OCI-LY1 (cell line): ENCODE results near the gene PRDX1.
"Not testable (repeated sequence)": the region's sequence is repeated elsewhere in the genome, so short reads cannot be mapped to it uniquely, and the experiment has no call there.

Experiments
- H2AFZ ChIP-seq: fragments of 200-600 bp; sonication (generic), shearing (Covaris generic); 2 replicates; pipeline ENCODE4 v1.6.0; 2014; ENCODE audit warnings: antibody characterized with exemption, mild to moderate bottlenecking, low read length
- H3F3A ChIP-seq: fragments of 200-600 bp; sonication (generic), shearing (Covaris generic); 2 replicates; pipeline ENCODE4 v1.6.0; 2014; ENCODE audit warnings: mild to moderate bottlenecking, antibody characterized with exemption, low read length, moderate library complexity; ENCODE audit not compliant: insufficient read depth
- H3K27ac ChIP-seq: fragments of 200-600 bp; sonication (generic); 2 replicates; pipeline ENCODE4 v1.5.1; 2014; ENCODE audit warnings: low read length, mixed run types, mild to moderate bottlenecking, low read depth; ENCODE audit not compliant: poor library complexity, severe bottlenecking
- H3K27me3 ChIP-seq: fragments of 200-600 bp; sonication (generic); 2 replicates; pipeline ENCODE4 v1.6.0; 2014; ENCODE audit warnings: antibody characterized with exemption, mild to moderate bottlenecking, low read length, moderate library complexity; ENCODE audit not compliant: insufficient read depth
- H3K36me3 ChIP-seq: fragments of 200-600 bp; sonication (generic); 2 replicates; pipeline ENCODE4 v1.6.1; 2014; ENCODE audit warnings: mild to moderate bottlenecking, antibody characterized with exemption, low read length, moderate library complexity, mixed read lengths; ENCODE audit not compliant: insufficient read depth
- H3K4me1 ChIP-seq: fragments of 200-600 bp; sonication (generic); 2 replicates; pipeline ENCODE4 v1.5.1; 2014; ENCODE audit warnings: mild to moderate bottlenecking, low read length, moderate library complexity; ENCODE audit not compliant: insufficient read depth, severe bottlenecking
- H3K4me2 ChIP-seq: fragments of 200-600 bp; sonication (generic), shearing (Covaris generic); 2 replicates; pipeline ENCODE4 v1.6.1; 2014; ENCODE audit warnings: low read length
- H3K4me3 ChIP-seq: fragments of 200-600 bp; sonication (generic); 2 replicates; pipeline ENCODE4 v1.5.1; 2014; ENCODE audit warnings: low read length, low read depth, mild to moderate bottlenecking, mixed read lengths; ENCODE audit not compliant: poor library complexity, severe bottlenecking
- H3K79me2 ChIP-seq: fragments of 200-600 bp; shearing (Covaris generic); 2 replicates; pipeline ENCODE4 v1.6.1; 2016; ENCODE audit warnings: mixed run types, low read length, mixed read lengths; ENCODE audit not compliant: insufficient read depth
- H3K9ac ChIP-seq: fragments of 200-600 bp; sonication (generic), shearing (Covaris generic); 2 replicates; pipeline ENCODE4 v1.6.1; 2014; ENCODE audit warnings: mild to moderate bottlenecking, low read length, mixed read lengths
- H3K9me2 ChIP-seq: fragments of 200-600 bp; sonication (generic), shearing (Covaris generic); 2 replicates; pipeline ENCODE4 v1.6.1; 2014; ENCODE audit warnings: low read depth, mild to moderate bottlenecking, low read length, mixed read lengths
- H3K9me3 ChIP-seq: fragments of 200-600 bp; shearing (Covaris generic); 2 replicates; pipeline ENCODE4 v1.6.1; 2014; ENCODE audit warnings: low read length, mixed read lengths
- H4K20me1 ChIP-seq: fragments of 200-600 bp; sonication (generic), shearing (Covaris generic); 2 replicates; pipeline ENCODE4 v1.6.0; 2016; ENCODE audit warnings: mild to moderate bottlenecking, low read length; ENCODE audit not compliant: insufficient read depth
- EZH2 ChIP-seq: fragments of 200-600 bp; sonication (generic), shearing (Covaris generic); IDR thresholded peaks from 2 replicates; pipeline ENCODE4 v1.8.0; 2017; ENCODE audit warnings: borderline replicate concordance, mixed run types, mild to moderate bottlenecking, antibody characterized with exemption, low read length, moderate library complexity, mixed read lengths
- TF ChIP-seq, protein P1 (sequence below): fragments of 200-600 bp; sonication (generic), shearing (Covaris generic); IDR thresholded peaks from 2 replicates; pipeline ENCODE4 v1.5.1; 2017; ENCODE audit warnings: mild to moderate bottlenecking, antibody characterized with exemption, low read length, moderate library complexity, mixed read lengths

PRDX1 gene

DNA sequence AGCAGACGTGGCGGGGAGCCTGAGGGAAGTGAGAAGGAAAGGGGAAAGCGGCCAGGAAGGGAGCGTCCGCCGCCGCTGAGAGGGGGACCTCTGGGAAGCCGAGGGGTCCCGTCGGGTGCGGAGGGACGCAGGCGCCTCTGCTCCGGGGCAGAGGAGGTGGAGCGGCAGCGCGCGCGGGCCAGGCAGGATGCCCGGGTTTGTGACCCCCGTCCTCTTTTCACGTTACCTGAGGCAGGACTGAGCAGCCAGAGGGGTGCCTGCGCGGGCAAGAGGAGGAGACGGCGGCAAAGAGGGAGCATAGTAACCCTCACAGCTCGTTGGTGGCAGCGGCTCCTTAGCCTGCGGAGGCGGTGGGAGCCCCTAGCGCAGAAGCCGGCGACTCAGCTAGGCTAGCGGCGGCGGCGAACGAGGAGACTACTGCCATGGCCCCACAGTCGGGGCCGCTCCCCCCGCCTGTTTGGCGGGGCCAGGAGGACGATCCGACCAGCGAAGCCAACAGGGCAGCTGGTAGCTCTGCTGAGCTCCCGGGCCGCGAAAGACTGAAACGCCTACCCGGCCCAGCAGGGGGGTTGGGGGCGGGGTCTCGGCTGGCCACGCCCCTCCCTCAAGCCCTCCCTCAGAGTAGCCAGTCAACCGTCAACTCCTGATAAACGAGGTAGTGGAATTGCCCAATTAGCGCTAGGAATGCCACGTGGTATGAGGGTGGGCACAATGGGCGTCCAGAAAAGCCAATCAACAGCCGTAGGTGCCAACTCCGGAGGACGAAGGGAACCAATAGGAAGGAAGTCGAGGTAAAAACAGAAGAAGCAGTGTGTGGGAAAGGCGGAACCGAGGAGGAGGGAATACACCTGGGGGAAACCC, 30.8 kb downstream of the PRDX1 start, which contains the start of gene TESK2:
Gene TESK2, minus strand, starts transcription at position 538 of the 861 bp plus-strand sequence. CDS start 33,378 bp downstream, outside the sequence.
- Histone ChIP-seq H3K27ac (peak within 1 kb of the TSS; percentile 50), H3K4me2 (peak within 1 kb of the TSS; percentile 77), H3K27me3 (no peaks in the 10 kb centered on the region), H4K20me1 (no peaks in the 10 kb centered on the region), H3K4me1 (peaks cover 32% of the 10 kb centered on the region), H3K36me3 (no peaks in the 10 kb centered on the region), H3K79me2 (no peaks in the 10 kb centered on the region), H3K4me3 (peak within 1 kb of the TSS; percentile 69), H3K9ac (peak within 1 kb of the TSS; percentile 60), H3K9me3 (no peaks in the 10 kb centered on the region), H3F3A (0 out of 2 replicates have a peak, but pooled peaks cover 3% of the 10 kb centered on the region), H3K9me2 (no peaks in the 10 kb centered on the region), H2AFZ (no peak within 1 kb of the TSS)
- TF ChIP-seq, protein P1, sequence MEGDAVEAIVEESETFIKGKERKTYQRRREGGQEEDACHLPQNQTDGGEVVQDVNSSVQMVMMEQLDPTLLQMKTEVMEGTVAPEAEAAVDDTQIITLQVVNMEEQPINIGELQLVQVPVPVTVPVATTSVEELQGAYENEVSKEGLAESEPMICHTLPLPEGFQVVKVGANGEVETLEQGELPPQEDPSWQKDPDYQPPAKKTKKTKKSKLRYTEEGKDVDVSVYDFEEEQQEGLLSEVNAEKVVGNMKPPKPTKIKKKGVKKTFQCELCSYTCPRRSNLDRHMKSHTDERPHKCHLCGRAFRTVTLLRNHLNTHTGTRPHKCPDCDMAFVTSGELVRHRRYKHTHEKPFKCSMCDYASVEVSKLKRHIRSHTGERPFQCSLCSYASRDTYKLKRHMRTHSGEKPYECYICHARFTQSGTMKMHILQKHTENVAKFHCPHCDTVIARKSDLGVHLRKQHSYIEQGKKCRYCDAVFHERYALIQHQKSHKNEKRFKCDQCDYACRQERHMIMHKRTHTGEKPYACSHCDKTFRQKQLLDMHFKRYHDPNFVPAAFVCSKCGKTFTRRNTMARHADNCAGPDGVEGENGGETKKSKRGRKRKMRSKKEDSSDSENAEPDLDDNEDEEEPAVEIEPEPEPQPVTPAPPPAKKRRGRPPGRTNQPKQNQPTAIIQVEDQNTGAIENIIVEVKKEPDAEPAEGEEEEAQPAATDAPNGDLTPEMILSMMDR = no peak
- no peak for TF ChIP-seq EZH2

DNA sequence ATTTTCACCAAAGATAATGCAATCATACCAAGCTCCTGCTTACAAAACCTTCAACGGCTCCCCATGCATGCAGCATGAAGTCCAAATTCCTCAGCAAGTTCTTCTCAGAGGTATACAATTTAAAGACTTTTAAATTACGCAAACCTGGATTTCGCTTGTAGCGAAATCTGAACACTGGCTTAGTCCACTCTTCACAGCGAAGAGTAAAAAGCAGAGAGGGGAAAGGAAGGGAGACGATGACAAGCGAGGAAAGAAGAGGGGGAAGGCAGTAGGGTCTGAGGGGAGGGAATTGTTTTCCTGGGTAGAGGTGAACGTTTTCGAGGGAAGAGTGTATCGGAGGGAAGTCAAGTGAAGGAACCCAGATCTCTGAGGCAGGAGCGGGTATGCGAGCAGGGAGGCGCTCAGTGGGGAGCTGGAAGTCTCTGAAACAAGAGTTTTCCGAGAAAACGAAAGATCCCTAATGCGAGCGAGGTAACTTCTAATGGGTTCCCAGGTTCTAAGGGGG, 31.5 kb downstream of the PRDX1 start:
- no peaks in the 10 kb centered on the region for H3K79me2 ChIP-seq
- H3F3A ChIP-seq = 0 out of 2 replicates have a peak, but pooled peaks cover 3% of the 10 kb centered on the region
- H4K20me1 ChIP-seq = no peaks in the 10 kb centered on the region
- H3K9me2 ChIP-seq = no peaks in the 10 kb centered on the region
- H3K36me3 ChIP-seq = no peaks in the 10 kb centered on the region
- H2AFZ ChIP-seq = no peak overlapping the region
- peak overlapping the region; percentile 69 for H3K4me3 ChIP-seq
- peak overlapping the region; percentile 77 for H3K4me2 ChIP-seq
- no peaks in the 10 kb centered on the region for H3K9me3 ChIP-seq
- peaks cover 32% of the 10 kb centered on the region for H3K4me1 ChIP-seq
- no peak for TF ChIP-seq EZH2
- TF ChIP-seq, protein P1 = no peak
- H3K9ac ChIP-seq = peak overlapping the region; percentile 60
- no peaks in the 10 kb centered on the region for H3K27me3 ChIP-seq
- no peak overlapping the region for H3K27ac ChIP-seq

DNA sequence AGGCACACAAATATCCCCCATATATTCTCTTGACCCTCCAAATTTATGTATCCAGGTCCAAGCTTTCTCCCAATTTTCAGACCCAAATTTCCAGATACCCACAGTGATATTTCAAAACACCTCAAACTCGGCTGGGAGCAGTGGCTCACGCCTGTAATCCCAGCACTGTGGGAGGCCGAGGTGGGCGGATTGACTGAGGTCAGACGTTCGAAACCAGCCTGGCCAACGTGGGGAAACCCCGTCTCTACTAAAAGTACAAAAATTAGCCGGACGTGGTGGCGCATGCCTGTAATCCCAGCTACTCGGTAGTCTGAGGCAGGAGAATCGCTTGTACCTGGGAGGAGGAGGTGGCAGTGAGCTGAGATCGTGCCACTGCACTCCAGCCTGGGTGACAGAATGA, 32.3 kb downstream of the PRDX1 start:
- H4K20me1 ChIP-seq, H3K9me2 ChIP-seq, H2AFZ ChIP-seq, H3K79me2 ChIP-seq, H3K27me3 ChIP-seq, H3K27ac ChIP-seq, H3K9me3 ChIP-seq, H3K36me3 ChIP-seq, H3K9ac ChIP-seq, H3F3A ChIP-seq: not testable (repeated sequence)
- H3K4me3 ChIP-seq = peak overlapping the region; percentile 69
- H3K4me2 ChIP-seq = peak overlapping the region; percentile 77
- H3K4me1 ChIP-seq = peaks cover 32% of the 10 kb centered on the region
